Measurements from ENCODE around the gene IHH. TPM values are rescaled to one million over a fixed set of nuclear protein-coding genes. Genes with fewer than 3 reads are reported as not detected.

Gene IHH
- total RNA-seq, 1 donor from 2014 or later, result 0.18 TPM

GRCh38 chr2:219029829-219030165 is 30.9 kb downstream of the IHH start:
- no peaks in the 10 kb centered on the region for H3K36me3 Mint-ChIP-seq
- DNase-seq (ENCODE audit: low spot score in 2 of 2, unreplicated experiment in 2 of 2), result peak; percentile 72 to 88
- peaks cover 81% of the 10 kb centered on the region for H3K27me3 Mint-ChIP-seq (ENCODE audit: low read depth)
- H3K4me1 Mint-ChIP-seq, result peaks cover 3% of the 10 kb centered on the region
- no peaks in the 10 kb centered on the region for H3K9me3 Mint-ChIP-seq
- no peak overlapping the region for H3K27ac Mint-ChIP-seq
- peak; percentile 98 for TF ChIP-seq CTCF (IDR thresholded peaks at IDR 0.05; ENCODE audit: unreplicated experiment)
- no peak overlapping the region for H3K4me3 Mint-ChIP-seq

- Mint-ChIP-seq H3K9me3 (no peaks in the 10 kb centered on the region), H3K36me3 (no peaks in the 10 kb centered on the region), H3K27ac (no peak overlapping the region), H3K4me3 (no peak overlapping the region), H3K4me1 (peaks cover 3% of the 10 kb centered on the region), H3K27me3 (ENCODE audit: low read depth) (peaks cover 79% of the 10 kb centered on the region)
- no peak for TF ChIP-seq CTCF (IDR thresholded peaks at IDR 0.05; ENCODE audit: unreplicated experiment)
- no peak for DNase-seq (ENCODE audit: low spot score in 2 of 2, unreplicated experiment in 2 of 2)
Observed at GRCh38 chr2:219028996-219029828, 31.5 kb downstream of the IHH start.

GRCh38 chr2:219028141-219028540 is 32.6 kb downstream of the IHH start:
- Mint-ChIP-seq H3K36me3 (no peaks in the 10 kb centered on the region), H3K4me1 (peaks cover 3% of the 10 kb centered on the region), H3K27ac (no peak overlapping the region), H3K9me3 (no peaks in the 10 kb centered on the region), H3K4me3 (no peak overlapping the region), H3K27me3 (ENCODE audit: low read depth) (peaks cover 71% of the 10 kb centered on the region)
- no peak for DNase-seq (ENCODE audit: low spot score in 2 of 2, unreplicated experiment in 2 of 2)
- no peak for TF ChIP-seq CTCF (IDR thresholded peaks at IDR 0.05; ENCODE audit: unreplicated experiment)

- DNase-seq (ENCODE audit: low spot score in 2 of 2, unreplicated experiment in 2 of 2), result no peak
- no peak overlapping the region for H3K27ac Mint-ChIP-seq
- no peak for TF ChIP-seq CTCF (IDR thresholded peaks at IDR 0.05; ENCODE audit: unreplicated experiment)
- H3K27me3 Mint-ChIP-seq (ENCODE audit: low read depth), result peaks cover 69% of the 10 kb centered on the region
- peaks cover 3% of the 10 kb centered on the region for H3K4me1 Mint-ChIP-seq
- H3K4me3 Mint-ChIP-seq, result no peak overlapping the region
- no peaks in the 10 kb centered on the region for H3K9me3 Mint-ChIP-seq
- no peaks in the 10 kb centered on the region for H3K36me3 Mint-ChIP-seq
Observed at GRCh38 chr2:219027511-219028055, 33.1 kb downstream of the IHH start.

GRCh38 chr2:219026946-219027345 is 33.8 kb downstream of the IHH start:
- Mint-ChIP-seq H3K27me3 (ENCODE audit: low read depth) (peaks cover 63% of the 10 kb centered on the region), H3K36me3 (no peaks in the 10 kb centered on the region), H3K27ac (no peak overlapping the region), H3K4me1 (peaks cover 3% of the 10 kb centered on the region), H3K4me3 (no peak overlapping the region), H3K9me3 (no peaks in the 10 kb centered on the region)
- no peak for TF ChIP-seq CTCF (IDR thresholded peaks at IDR 0.05; ENCODE audit: unreplicated experiment)
- no peak for DNase-seq (ENCODE audit: low spot score in 2 of 2, unreplicated experiment in 2 of 2)
